Vagina (tissue), 2 donors: ENCODE measurements around the gene CASZ1.

ENCODE experiments used
- POLR2A ChIP-seq, 2 donors: fragments of 450-650 bp; IDR thresholded peaks; one replicate each; pipeline ENCODE4 v1.6.1; 2017; ENCODE audit warnings: antibody characterized with exemption in 2 of 2, mild to moderate bottlenecking in 2 of 2, moderate library complexity in 2 of 2
- POLR2AphosphoS5 ChIP-seq, 2 donors: sonication (generic); formaldehyde crosslinking; IDR thresholded peaks; one replicate each; pipeline ENCODE4 v1.9.0; 2017; ENCODE audit warnings: antibody characterized with exemption in 2 of 2, mild to moderate bottlenecking in 2 of 2, low read depth in 1 of 2; ENCODE audit not compliant: insufficient read depth in 1 of 2
- TF ChIP-seq, protein P1 (sequence below), 3 experiments: fragments of 450-650 bp in 2 of 3; fragments of 200-600 bp in 1 of 3; sonication (generic) in 1 of 3; IDR thresholded peaks; one replicate each; pipeline ENCODE4 v1.5.1; 2017 to 2019; ENCODE audit warnings: antibody characterized with exemption in 3 of 3, mild to moderate bottlenecking in 2 of 3, moderate library complexity in 2 of 3

- TF ChIP-seq POLR2A (IDR thresholded peaks at IDR 0.05), result no peak
- TF ChIP-seq, protein P1, sequence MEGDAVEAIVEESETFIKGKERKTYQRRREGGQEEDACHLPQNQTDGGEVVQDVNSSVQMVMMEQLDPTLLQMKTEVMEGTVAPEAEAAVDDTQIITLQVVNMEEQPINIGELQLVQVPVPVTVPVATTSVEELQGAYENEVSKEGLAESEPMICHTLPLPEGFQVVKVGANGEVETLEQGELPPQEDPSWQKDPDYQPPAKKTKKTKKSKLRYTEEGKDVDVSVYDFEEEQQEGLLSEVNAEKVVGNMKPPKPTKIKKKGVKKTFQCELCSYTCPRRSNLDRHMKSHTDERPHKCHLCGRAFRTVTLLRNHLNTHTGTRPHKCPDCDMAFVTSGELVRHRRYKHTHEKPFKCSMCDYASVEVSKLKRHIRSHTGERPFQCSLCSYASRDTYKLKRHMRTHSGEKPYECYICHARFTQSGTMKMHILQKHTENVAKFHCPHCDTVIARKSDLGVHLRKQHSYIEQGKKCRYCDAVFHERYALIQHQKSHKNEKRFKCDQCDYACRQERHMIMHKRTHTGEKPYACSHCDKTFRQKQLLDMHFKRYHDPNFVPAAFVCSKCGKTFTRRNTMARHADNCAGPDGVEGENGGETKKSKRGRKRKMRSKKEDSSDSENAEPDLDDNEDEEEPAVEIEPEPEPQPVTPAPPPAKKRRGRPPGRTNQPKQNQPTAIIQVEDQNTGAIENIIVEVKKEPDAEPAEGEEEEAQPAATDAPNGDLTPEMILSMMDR (IDR thresholded peaks at IDR 0.05), result no peak
- no peak for TF ChIP-seq POLR2AphosphoS5 (IDR thresholded peaks at IDR 0.05; ENCODE audit: insufficient read depth in 1 of 2, low read depth in 1 of 2)
These were observed 157.9 kb downstream of the CASZ1 start for GRCh38 chr1:10638559-10639005.
